ENCODE measurements around the gene SNX8. TPM values are rescaled to one million over a fixed set of nuclear protein-coding genes. Genes with fewer than 3 reads are reported as not detected.
A peak's percentile ranks its signal among the peaks of the same experiment; 100 is the strongest.
"Not testable (repeated sequence)": the region's sequence is repeated elsewhere in the genome, so short reads cannot be mapped to it uniquely, and the experiment has no call there.

Gene SNX8
- polyA plus RNA-seq, 2 of the 4 experiments (the other 2 are of a cell fraction) = 21.2 to 36.3 TPM

DNA sequence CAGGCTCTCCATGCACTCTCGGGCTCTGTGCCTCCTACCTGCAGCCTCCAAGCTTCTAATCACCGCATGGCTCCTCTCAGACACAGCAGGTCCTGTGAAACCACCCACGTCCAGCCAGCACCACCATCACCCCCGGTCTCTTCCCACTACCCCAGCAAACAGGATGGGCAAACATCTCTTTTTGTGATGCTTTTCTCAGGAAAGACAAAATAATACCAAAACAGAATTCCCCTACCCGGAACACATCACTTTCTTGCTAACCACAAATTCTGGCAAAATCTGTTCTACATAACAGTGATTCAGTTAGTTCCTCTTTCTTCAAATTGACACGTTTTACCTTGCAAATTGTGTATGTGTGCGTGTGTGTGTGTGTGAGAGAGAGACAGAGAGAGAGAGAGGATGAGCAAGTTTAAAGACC, 6.5 kb downstream of the SNX8 start:
- Histone ChIP-seq H3K9me3 (no peaks in the 10 kb centered on the region), H3K27ac (peak overlapping the region; percentile 39 to 57; a peak in 3 of 6 replicates), H3K4me2 (no peak overlapping the region), H3K4me1 (peaks cover 33% of the 10 kb centered on the region), H3K4me3 (no peak overlapping the region)
- POLR2A ChIA-PET = no interaction called here
- no peak for ATAC-seq
- FAIRE-seq = no peak
- CTCF ChIA-PET = no interaction called here
- 88% methylated on average over 7 of the region's 7 CpGs for WGBS (ENCODE audit: missing lambda C conversion rate)
- no peak for TF ChIP-seq MYC (IDR thresholded peaks at IDR 0.05; ENCODE audit: borderline replicate concordance, low read length)
- no peak for TF ChIP-seq NR3C1 (IDR thresholded peaks at IDR 0.05)
- TF ChIP-seq FOSL2 (IDR thresholded peaks at IDR 0.05) = no peak
- no peak for TF ChIP-seq FOSL2 (CRISPR knock-in tag; IDR thresholded peaks at IDR 0.05)
- no peak for DNase-seq (ENCODE audit: low read depth in 1 of 2, low spot score in 1 of 2)

DNA sequence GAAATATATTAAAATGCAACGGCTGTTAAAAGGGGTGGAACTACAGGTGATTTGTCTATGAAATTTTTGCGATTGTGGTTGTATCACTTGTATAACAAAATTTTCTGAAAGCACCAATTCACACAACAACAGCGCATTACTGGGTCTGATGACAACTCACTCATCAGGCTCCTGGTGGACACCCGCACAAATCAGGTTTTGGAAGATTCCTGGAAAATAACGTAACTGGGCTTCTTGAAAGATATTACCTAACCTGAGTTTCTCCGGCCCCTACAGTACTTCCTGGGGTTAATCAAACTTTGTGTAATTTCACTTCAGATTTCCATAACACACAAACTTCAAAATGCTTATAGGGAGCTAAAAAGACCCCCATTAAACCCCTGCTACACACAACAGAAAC, 7.6 kb downstream of the SNX8 start:
- TF ChIP-seq NFE2L2 (conservative IDR thresholded peaks at IDR 0.05; ENCODE audit: low read length) (no peak), RCOR1 (IDR thresholded peaks at IDR 0.05; ENCODE audit: low read depth, low read length) (no peak), EP300 (IDR thresholded peaks at IDR 0.05) (no peak), ZNF302 (CRISPR knock-in tag; IDR thresholded peaks at IDR 0.05) (no peak), RARB (CRISPR knock-in tag; IDR thresholded peaks at IDR 0.05) (no peak), CBX2 (IDR thresholded peaks at IDR 0.05; ENCODE audit: borderline replicate concordance, low read depth) (no peak), SREBF2 (IDR thresholded peaks at IDR 0.05) (no peak)
- TF ChIP-seq, protein P1, sequence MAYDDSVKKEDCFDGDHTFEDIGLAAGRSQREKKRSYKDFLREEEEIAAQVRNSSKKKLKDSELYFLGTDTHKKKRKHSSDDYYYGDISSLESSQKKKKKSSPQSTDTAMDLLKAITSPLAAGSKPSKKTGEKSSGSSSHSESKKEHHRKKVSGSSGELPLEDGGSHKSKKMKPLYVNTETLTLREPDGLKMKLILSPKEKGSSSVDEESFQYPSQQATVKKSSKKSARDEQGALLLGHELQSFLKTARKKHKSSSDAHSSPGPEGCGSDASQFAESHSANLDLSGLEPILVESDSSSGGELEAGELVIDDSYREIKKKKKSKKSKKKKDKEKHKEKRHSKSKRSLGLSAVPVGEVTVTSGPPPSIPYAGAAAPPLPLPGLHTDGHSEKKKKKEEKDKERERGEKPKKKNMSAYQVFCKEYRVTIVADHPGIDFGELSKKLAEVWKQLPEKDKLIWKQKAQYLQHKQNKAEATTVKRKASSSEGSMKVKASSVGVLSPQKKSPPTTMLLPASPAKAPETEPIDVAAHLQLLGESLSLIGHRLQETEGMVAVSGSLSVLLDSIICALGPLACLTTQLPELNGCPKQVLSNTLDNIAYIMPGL (CRISPR knock-in tag; IDR thresholded peaks at IDR 0.05; ENCODE audit: borderline replicate concordance) = no peak
- no peak for DNase-seq (ENCODE audit: low read depth in 1 of 2, low spot score in 1 of 2)
- H3K27ac ChIP-seq = peak overlapping the region; percentile 1 to 57; a peak in 2 of 6 replicates
- ChIA-PET CTCF (interaction anchor here (0.6 to 0.8 kb wide), 2 partner anchors 11 to 16 kb away, joined by 3 read pairs; no protein-coding TSS in a partner anchor), POLR2A (no interaction called here)
- H3K9me3 ChIP-seq = no peaks in the 10 kb centered on the region
- H3K4me1 ChIP-seq = peaks cover 34% of the 10 kb centered on the region
- ATAC-seq = no peak
- no peak overlapping the region for H3K4me3 ChIP-seq
- no peak for FAIRE-seq
- no peak overlapping the region for H3K4me2 ChIP-seq
- WGBS (ENCODE audit: missing lambda C conversion rate) = 91% methylated on average over 6 of the region's 6 CpGs

DNA sequence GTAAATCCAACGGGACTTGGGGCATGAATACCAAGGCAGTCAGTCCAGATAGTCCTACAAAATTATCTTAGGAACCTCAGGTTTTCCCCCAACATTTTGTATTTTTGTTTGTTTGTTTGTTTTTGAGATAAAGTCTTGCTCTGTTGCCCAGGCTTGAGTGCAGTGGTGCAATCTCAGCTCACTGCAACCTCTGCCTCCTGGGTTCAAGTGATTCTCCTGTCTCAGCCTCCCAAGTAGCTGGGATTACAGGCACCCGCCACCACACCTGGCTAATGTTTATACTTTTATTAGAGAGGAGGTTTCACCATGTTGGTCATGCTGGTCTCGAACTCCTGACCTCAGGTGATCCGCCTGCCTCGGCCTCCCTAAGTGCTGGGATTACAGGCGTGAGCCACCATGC, 9.0 kb downstream of the SNX8 start:
- not testable (repeated sequence) for DNase-seq (ENCODE audit: low read depth in 1 of 2, low spot score in 1 of 2); H3K9me3 ChIP-seq; ATAC-seq; FAIRE-seq; H3K4me2 ChIP-seq; H3K4me3 ChIP-seq
- Histone ChIP-seq H3K27ac (peak overlapping the region in 1 of 2 experiments; percentile 46; a peak in 1 of 6 replicates), H3K4me1 (peaks cover 28% of the 10 kb centered on the region)
- CTCF ChIA-PET = interaction anchor here (1.0 to 1.1 kb wide), 2 partner anchors 68 to 73 kb away, joined by 3 read pairs; partner anchors contain the start of gene MAD1L1
- WGBS (ENCODE audit: missing lambda C conversion rate) = 84% methylated on average over 6 of the region's 6 CpGs
- POLR2A ChIA-PET = interaction anchor here (1.0 kb wide), 1 partner anchor 48 kb away, joined by 3 read pairs; no protein-coding TSS in a partner anchor

DNA sequence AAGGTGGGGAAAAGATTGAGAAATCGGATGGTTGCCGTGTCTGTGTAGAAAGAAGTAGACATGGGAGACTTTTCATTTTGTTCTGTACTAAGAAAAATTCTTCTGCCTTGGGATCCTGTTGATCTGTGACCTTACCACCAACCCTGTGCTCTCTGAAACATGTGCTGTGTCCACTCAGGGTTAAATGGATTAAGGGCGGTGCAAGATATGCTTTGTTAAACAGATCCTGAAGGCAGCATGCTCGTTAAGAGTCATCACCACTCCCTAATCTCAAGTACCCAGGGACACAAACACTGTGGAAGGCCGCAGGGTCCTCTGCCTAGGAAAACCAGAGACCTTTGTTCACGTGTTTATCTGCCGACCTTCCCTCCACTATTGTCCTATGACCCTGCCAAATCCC, 10.7 kb downstream of the SNX8 start:
- FAIRE-seq; DNase-seq (ENCODE audit: low read depth in 1 of 2, low spot score in 1 of 2); H3K4me2 ChIP-seq; POLR2A ChIA-PET; H3K4me3 ChIP-seq; H3K27ac ChIP-seq; CTCF ChIA-PET; H3K9me3 ChIP-seq; ATAC-seq: not testable (repeated sequence)
- peaks cover 18% of the 10 kb centered on the region; the same call in 2 of the 3 replicates for H3K4me1 ChIP-seq
- WGBS (ENCODE audit: missing lambda C conversion rate) = 87% methylated on average over 7 of the region's 7 CpGs

DNA sequence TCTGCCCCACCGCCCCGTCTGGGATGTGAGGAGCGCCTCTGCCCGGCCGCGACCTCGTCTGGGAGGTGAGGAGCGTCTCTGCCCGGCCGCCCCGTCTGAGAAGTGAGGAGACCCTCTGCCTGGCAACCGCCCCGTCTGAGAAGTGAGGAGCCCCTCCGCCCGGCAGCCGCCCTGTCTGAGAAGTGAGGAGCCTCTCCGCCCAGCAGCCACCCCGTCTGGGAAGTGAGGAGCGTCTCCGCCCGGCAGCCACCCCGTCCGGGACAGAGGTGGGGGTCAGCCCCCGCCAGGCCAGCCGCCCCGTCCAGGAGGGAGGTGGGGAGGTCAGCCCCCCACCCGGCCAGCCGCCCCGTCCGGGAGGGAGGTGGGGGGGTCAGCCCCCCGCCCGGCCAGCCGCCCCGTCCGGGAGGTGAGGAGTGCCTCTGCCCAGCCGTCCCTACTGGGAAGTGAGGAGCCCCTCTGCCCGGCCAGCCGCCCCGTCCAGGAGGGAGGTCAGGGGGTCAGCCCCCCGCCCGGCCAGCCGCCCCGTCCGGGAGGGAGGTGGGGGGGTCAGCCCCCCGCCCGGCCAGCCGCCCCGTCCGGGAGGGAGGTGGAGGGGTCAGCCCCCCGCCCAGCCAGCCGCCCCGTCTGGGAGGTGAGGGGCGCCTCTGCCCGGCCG, 11.4 kb downstream of the SNX8 start:
- H3K27ac ChIP-seq; ATAC-seq; POLR2A ChIA-PET; CTCF ChIA-PET; H3K4me2 ChIP-seq; DNase-seq (ENCODE audit: low read depth in 1 of 2, low spot score in 1 of 2); FAIRE-seq; H3K9me3 ChIP-seq; H3K4me3 ChIP-seq: not testable (repeated sequence)
- WGBS (ENCODE audit: missing lambda C conversion rate) = no CpG with 5 or more reads among the region's 55 CpGs
- peaks cover 17% of the 10 kb centered on the region; the same call in 2 of the 3 replicates for H3K4me1 ChIP-seq

All from A549 (cell line).